ENCODE results near the gene RMND5A.
A peak's percentile ranks its signal among the peaks of the same experiment; 100 is the strongest.
"Not testable (repeated sequence)": the region's sequence is repeated elsewhere in the genome, so short reads cannot be mapped to it uniquely, and the experiment has no call there.

Gene RMND5A, protein sequence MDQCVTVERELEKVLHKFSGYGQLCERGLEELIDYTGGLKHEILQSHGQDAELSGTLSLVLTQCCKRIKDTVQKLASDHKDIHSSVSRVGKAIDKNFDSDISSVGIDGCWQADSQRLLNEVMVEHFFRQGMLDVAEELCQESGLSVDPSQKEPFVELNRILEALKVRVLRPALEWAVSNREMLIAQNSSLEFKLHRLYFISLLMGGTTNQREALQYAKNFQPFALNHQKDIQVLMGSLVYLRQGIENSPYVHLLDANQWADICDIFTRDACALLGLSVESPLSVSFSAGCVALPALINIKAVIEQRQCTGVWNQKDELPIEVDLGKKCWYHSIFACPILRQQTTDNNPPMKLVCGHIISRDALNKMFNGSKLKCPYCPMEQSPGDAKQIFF

DNA sequence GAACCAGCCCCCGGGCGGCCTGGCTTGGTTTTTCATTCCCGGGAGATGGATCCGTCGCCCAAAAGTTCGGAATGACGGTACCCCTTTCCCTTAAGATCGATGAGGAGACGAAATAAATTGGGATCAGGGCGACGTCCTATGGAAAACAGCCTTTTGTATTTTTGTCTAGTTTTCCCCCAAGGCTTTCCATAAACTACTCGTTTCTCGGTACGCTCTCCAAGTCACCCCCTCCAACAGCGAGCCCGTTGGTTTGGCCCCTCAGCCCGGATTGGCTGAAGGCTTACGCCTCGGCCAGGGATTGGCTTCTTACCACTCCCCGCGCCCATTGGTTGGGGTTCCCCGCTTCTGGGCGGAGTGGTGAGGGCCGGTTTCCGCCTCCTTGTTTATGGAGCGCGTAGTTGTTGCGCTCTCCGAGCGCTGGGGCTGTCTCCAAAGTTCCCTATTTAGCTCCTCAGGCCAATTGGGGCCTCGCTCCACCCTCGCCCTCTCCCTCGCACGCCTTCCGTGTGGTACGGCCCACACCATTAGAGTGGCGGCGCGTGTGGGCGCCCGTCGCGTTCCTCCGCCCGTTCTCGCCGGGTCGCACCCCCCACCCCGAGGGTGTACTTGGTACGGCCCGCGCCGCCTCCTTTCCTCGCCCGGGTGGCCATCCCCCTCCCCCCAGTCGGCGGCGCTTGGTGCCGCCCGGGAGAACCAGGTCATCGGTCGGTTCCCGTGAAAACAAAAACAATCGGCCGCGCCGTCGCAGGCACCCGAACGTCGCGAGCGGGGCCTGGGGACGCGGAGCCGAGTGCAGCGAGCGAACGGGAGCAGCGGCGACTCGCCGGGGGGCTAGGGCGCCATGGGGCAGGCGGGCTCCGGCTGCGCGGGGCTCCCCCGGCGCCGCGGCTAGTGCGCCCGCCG, at the start of gene RMND5A:
RMND5A (plus strand) TSS at position 655 of the 903 bp plus-strand sequence. CDS start 377 bp downstream, outside the sequence.
- peak; percentile 96 for DNase-seq

DNA sequence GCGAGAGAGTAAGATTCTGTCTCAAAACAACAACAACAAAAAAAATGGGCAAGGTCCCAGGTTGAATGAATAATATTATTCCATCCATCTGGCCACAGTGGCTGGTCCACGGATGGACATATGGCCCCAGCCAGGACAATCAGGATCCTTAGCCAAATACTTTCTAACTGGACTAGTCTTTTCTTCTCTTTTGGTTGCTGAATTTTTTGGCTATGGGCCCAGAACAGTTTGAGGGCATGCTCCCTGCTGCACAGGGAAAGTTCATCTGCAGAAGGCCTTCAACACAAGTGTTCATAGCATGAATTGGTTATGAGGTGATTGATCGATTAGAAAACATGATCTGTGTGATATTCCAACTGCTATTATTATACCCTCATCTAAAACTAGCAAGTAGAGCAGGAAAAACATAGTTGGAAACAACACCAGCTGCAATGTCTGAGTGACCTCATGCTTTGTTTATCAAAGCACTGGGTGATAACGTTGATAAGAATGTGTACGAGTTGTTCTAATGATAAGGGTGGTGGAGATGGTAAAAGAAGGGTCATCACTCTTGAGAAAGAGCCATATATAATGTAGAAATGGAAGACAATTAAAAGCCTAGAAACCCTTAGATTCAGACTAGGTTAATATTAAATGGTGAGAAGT, 48.6 kb upstream of the RMND5A start:
- DNase-seq = no peak

- no peak for DNase-seq
These were observed 48.0 kb upstream of the RMND5A start for GRCh38 chr2:86672027-86672545.

DNA sequence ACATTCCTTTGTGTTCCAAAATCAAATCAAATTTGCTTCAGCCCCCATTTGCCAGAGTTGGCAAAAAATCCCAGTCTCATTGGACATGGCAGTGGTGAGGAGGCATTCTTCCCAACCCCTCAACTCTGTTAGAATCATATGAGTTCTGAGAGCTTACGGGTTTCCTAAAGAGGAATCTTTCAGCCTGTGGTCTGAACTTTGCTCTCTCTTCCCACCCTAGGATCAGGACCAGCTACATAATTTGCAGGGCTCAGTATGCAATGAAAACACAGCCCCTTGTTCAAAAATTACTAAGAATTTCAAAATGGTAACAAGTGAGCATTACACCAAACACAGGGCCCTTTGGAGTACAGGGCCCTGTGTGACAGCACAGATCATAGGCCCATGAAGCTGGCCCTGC, 47.1 kb upstream of the RMND5A start:
- no peak for DNase-seq

- DNase-seq = no peak
These were observed 46.0 kb upstream of the RMND5A start for GRCh38 chr2:86673986-86674670.

- no peak for DNase-seq
These were observed 45.0 kb upstream of the RMND5A start for GRCh38 chr2:86675104-86675503.

- peak; percentile 23 for DNase-seq
These were observed 44.5 kb upstream of the RMND5A start for GRCh38 chr2:86675511-86676015.

- no peak for DNase-seq
These were observed 42.3 kb upstream of the RMND5A start for GRCh38 chr2:86677816-86678215.

DNA sequence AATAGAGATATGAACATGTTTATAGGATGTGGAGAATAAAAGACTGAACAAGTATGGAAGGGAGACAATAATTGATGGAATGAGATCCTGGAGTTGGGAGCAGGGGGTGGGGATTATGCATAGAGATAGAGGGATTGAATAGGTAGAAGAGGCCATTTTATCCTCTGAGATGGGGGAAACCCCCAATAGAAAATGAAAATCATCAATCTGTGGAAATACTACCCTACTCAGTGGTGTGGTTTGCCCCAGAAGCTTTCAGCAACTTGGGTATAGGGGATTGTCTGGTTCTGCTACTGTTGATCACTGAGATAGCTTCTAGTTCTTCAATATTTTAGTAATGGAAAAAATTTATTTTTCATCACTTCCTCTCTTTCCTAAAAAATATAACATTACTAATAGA, 41.1 kb upstream of the RMND5A start:
- DNase-seq = no peak

DNA sequence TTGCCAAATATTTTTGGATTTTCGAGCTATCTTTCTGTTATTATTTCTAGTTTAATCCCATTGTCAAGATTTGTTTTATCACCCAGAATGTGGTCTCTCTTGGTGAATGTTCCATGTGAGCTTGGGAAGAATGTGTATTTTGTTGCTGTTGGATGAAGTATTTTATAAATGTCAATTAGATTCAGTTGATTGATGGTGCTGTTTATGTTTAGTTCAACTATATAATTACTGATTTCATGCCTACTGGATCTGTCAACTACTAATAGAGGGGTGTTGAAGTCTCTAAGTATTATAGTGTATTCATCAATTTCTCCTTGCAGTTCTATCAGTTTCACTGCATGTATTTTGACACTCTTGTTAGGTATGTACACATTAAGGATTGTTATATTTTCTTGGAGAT, 34.7 kb upstream of the RMND5A start:
- no peak for DNase-seq

DNA sequence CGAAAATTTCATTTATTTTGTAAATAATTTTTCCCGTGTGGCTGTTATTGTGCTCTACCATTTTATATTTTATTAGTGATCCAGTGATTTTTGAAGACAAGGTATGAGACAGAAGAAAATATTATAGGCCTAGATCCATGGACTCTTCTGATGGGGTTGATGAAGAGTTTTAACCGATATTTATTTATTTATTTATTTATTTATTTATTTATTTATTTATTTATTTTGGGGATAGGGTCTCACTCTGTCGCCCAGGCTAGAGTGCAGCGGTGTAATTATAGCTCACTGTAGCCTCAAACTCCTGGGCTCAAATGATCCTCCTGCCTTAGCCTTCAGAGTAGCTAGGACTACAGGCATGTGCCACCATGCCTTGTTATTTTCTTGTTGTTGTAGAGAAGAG, 33.6 kb upstream of the RMND5A start:
- DNase-seq = no peak

GRCh38 chr2:86686905-86687304, 33.2 kb upstream of the RMND5A start:
- no peak for DNase-seq

- DNase-seq = no peak
These were observed 24.9 kb upstream of the RMND5A start for GRCh38 chr2:86695053-86695691.

DNA sequence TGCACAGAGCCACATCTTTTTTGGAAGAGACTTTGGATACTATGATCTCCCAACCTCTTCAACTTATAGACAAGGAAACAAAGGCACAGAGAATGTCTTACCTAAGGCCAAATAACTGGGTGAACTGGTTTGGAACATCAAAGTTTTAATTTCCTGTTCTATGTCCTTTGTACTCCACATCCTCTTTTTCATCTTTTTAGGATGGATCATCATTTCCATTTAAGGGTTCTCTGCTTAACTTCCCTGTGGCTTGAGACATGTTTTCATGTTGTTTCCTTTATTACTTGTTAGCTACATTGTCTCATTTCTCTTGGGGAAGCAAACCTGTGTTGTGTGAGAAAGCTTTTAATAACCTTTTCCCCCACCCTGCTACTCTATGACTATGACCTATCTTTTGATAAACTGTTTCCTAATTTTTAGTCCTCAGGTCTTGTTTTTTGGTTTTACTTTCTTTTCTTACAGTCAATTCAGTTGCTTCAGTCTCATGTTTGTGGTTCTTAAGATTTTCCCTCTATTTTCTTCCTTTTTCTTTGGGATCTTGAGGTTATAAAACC, 22.5 kb upstream of the RMND5A start:
- no peak for DNase-seq

DNA sequence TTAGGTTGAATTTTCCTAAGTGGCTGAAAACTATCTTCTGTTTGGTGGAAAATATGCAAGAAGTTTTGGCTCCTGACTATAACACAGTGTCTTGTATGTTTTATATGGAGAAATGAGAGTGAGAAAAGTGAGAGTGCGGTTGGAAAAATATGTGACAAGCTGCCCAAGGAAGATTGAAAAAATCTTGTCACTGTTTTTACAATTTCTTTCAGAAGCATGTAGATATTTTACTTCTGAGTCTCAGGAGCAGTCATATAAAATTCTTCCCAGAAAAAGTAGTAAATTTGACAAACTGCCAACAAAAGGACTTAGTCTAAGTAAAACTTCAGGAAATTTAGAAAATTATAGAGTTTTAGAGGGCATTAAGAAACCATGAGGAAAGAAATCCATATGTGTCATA, 19.4 kb upstream of the RMND5A start:
- DNase-seq = no peak

DNA sequence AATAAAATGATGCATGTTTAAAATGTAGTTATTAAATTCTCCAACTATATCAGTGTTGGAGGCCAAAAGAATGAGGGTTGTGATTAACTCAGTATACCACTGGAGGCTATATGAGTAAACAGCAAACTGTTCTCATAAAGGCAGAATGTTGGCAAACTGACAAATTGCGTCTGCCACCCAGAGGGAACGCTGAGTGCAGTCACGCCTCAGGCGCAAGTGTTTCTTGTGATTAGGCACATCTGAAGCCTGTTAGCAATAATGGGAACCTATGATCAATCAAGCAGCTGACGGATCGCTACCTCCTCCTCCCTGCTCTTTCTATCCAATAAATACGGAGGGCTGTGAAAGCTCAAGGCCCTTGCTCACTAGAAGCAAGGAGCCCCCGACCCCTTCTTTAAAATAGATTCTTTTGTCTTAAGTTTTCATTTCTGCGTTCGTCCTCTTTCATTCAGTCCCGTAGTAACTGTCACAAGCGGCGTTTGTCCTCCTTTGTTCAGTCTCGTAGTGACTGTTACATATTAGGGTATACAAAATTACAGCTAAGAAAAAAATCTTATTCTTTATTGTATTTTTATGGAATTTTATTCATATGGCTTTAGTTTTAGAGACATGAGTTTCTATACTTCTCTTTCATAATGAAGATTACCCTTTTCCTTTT, 16.3 kb upstream of the RMND5A start:
- DNase-seq = no peak

DNA sequence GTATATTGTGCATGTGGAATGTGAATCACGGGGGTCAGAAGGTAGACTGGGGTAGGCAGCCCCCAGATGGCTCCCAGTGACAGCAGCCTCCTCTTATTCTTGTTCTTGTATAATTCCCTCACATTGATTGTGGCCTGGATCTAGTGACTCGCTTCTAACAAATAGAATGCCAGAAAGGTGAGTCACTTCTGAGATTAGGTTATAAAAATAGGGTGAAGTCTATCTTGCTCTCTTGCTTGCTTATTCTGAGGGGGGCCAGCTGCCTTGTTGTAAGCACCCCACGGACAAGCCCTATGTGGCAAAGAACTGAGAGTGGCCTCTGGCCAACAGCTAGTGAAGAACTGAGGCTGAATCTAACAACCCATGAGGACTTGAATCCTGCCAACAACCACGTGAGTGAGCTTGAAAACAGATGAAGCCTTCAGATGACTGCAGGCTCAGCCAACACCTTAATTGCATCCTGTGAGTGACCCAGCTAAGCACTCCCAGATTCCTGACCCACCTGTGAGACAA, 15.6 kb upstream of the RMND5A start:
- no peak for DNase-seq

GRCh38 chr2:86706220-86706619, 13.9 kb upstream of the RMND5A start:
- DNase-seq = peak; percentile 37

DNA sequence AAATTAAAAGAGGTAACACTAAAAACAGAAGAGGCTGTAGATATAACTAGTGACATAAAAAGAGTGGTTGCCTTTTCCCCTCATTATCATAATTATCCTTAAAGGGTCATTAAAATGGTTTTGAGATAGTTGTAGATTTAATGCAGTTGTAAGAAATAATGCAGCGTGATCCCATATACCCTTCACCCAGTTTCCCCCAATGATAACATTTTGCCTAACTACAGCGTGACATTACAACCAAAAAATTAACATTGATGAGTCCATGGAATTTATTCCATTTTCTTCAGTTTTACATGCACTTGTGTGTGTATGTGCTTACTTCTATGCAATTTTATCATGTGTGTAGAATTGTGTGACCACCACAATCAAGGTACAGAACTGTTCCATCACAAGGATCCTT, 13.2 kb upstream of the RMND5A start:
- DNase-seq = no peak

- DNase-seq = not testable (repeated sequence)
These were observed 12.0 kb upstream of the RMND5A start for GRCh38 chr2:86708126-86708525.

Measured in NCI-H82 (cell line).